HFF-Myc (cell line): ENCODE data around the gene GON4L.

Experiments used
- DNase-seq: peaks from one replicate; pipeline ENCODE4 v3.0.0-alpha.2; 2011; ENCODE audit warnings: low read depth; ENCODE audit errors: extremely low read depth
- H3K4me3 ChIP-seq: replicated peaks from 2 replicates; pipeline ENCODE4 v1.5.1; 2011; ENCODE audit warnings: low read depth, mild to moderate bottlenecking, control low read depth, low read length
- CTCF ChIP-seq: IDR thresholded peaks from 2 replicates; pipeline ENCODE4 v1.5.1; 2012; ENCODE audit warnings: mild to moderate bottlenecking, low read depth, low read length, control low read depth; ENCODE audit errors: missing control alignments

Gene GON4L, protein sequence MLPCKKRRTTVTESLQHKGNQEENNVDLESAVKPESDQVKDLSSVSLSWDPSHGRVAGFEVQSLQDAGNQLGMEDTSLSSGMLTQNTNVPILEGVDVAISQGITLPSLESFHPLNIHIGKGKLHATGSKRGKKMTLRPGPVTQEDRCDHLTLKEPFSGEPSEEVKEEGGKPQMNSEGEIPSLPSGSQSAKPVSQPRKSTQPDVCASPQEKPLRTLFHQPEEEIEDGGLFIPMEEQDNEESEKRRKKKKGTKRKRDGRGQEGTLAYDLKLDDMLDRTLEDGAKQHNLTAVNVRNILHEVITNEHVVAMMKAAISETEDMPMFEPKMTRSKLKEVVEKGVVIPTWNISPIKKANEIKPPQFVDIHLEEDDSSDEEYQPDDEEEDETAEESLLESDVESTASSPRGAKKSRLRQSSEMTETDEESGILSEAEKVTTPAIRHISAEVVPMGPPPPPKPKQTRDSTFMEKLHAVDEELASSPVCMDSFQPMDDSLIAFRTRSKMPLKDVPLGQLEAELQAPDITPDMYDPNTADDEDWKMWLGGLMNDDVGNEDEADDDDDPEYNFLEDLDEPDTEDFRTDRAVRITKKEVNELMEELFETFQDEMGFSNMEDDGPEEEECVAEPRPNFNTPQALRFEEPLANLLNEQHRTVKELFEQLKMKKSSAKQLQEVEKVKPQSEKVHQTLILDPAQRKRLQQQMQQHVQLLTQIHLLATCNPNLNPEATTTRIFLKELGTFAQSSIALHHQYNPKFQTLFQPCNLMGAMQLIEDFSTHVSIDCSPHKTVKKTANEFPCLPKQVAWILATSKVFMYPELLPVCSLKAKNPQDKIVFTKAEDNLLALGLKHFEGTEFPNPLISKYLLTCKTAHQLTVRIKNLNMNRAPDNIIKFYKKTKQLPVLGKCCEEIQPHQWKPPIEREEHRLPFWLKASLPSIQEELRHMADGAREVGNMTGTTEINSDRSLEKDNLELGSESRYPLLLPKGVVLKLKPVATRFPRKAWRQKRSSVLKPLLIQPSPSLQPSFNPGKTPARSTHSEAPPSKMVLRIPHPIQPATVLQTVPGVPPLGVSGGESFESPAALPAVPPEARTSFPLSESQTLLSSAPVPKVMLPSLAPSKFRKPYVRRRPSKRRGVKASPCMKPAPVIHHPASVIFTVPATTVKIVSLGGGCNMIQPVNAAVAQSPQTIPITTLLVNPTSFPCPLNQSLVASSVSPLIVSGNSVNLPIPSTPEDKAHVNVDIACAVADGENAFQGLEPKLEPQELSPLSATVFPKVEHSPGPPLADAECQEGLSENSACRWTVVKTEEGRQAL (N-terminal part only)

DNA sequence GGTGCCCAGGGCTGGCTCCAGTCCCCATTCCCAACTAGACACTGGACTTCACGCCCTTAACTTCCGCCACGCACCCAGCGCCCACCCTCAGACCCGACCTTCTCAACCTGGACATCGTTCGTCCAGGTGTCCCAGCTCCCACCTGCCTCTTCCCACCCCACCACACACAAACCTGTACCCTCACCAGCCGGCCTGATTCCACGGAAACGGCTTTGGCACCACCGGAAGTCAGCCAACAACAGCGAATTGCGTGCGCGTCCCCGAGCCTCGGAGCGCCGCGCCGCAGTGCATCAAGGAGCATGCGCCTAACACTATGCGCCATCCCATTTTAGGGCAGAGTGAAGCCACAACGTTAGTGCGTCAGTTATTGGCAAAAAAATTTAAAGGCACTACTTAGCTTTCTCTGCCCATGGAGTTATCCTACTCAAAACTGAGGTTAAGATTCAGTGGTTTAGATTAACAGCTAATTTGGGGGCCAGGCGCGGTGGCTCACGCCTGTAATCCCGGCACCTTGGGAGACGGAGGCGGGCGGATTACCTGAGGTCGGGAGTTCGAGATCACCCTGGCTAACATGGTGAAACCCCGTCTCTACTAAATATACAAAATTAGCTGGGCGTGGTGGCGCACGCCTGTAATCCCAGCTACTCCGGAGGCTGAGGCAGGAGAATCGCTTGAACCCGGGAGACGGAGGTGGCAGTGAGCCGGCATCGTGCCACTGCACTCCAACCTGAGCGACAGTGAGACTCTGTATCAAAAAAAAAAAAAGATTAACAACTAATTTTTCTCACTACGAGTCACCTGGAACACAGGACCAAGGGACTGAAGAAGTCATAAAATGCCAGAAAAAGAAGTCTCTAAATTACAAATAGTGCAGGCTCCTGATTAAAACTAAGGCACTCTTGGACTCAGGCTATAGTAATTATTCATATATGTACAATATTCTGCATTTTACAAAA lies at the start of gene GON4L:
Gene GON4L, minus strand, starts transcription at position 240 of the 956 bp plus-strand sequence. CDS start 3,434 bp downstream, outside the sequence.
- peak within 1 kb of the TSS; percentile 82 for H3K4me3 ChIP-seq
- TF ChIP-seq CTCF, result no peak
- DNase-seq, result peak; percentile 81

DNA sequence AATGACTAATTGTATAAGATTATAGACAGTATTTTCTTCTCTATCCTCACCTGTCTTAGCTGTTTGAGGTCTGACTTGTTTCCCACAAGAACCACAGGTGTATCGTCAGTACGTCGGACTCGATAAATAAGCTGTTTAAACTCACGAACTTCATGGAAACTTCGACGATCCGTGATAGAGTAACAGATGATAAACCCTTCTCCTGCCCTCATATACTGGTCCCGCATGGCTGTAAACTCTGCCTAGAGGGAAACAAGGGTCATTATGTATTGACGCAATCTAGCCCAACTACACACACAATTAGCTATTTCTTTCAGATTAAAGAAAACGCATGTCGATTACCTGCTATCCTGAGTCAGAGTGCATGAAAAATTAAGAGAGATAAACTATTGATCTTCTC lies 47.2 kb upstream of the GON4L start:
- no peak for TF ChIP-seq CTCF
- no peak for DNase-seq
- no peak overlapping the region for H3K4me3 ChIP-seq

DNA sequence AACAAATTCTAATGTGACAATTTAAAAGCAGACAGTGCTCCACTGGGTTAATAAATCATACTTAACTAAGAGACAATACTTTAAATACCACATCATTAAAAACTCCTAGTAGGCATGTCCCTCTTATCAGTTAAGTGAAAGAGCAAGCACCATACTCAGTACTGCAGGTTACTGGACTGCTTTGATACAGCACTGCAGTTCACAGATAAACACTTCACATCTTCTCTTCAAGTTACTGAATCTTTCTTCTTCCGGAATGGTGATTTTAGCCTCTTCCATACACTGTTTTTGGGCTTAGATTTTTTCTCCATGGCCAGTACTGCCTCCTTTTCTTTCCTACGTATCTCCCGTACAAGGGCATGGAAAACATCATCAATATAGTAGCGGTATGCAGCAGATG lies 43.1 kb upstream of the GON4L start:
- no peak for TF ChIP-seq CTCF

GRCh38 chr1:155899683-155900082 lies 42.7 kb upstream of the GON4L start:
- DNase-seq, result no peak
- H3K4me3 ChIP-seq, result no peak overlapping the region
- no peak for TF ChIP-seq CTCF

More for the DNA sequence above, 43.1 kb upstream of the GON4L start:
- DNase-seq, result no peak
- no peak overlapping the region for H3K4me3 ChIP-seq

DNA sequence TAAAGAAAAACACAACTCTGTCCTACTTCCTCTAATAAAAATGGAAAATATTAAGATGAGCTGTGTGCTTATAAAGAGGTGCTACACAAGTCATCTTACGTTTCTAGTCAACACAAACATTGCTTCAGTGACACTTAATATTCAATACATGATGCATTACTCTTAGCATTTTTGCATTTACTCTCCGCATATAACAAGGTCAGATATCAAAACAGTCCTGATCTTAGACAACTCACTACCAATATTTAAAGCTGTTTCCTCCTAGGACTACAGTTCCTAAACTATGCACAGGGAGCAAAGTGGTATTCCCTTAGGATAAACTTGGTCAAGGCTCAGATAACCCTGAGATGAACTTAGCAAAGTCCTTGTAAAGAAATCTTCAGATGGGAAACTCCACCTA lies 41.9 kb upstream of the GON4L start:
- no peak for TF ChIP-seq CTCF
- no peak for DNase-seq
- H3K4me3 ChIP-seq, result no peak overlapping the region
